Erythroblast (primary cell): ENCODE data around the gene TRMO.

Source experiments
- DNase-seq, 2 experiments: peaks; one replicate each; lab custom pipeline; 2025; lab: John Stamatoyannopoulos, UW
- GATA1 ChIP-seq: IDR thresholded peaks from 2 replicates; pipeline ENCODE4 v1.6.1; 2011; ENCODE audit warnings: low read depth, mild to moderate bottlenecking, control low read depth, low read length, moderate library complexity
- POLR2A ChIP-seq: IDR thresholded peaks from 2 replicates; pipeline ENCODE4 v1.6.1; 2011; ENCODE audit warnings: mild to moderate bottlenecking, low read length

TRMO gene

GRCh38 chr9:97855899-97856298 is 66.4 kb downstream of the TRMO start:
- no peak for TF ChIP-seq POLR2A
- TF ChIP-seq GATA1: no peak
- no peak for DNase-seq

GRCh38 chr9:97855486-97855875 is 66.8 kb downstream of the TRMO start:
- TF ChIP-seq GATA1 (no peak), POLR2A (no peak)
- DNase-seq: no peak

DNA sequence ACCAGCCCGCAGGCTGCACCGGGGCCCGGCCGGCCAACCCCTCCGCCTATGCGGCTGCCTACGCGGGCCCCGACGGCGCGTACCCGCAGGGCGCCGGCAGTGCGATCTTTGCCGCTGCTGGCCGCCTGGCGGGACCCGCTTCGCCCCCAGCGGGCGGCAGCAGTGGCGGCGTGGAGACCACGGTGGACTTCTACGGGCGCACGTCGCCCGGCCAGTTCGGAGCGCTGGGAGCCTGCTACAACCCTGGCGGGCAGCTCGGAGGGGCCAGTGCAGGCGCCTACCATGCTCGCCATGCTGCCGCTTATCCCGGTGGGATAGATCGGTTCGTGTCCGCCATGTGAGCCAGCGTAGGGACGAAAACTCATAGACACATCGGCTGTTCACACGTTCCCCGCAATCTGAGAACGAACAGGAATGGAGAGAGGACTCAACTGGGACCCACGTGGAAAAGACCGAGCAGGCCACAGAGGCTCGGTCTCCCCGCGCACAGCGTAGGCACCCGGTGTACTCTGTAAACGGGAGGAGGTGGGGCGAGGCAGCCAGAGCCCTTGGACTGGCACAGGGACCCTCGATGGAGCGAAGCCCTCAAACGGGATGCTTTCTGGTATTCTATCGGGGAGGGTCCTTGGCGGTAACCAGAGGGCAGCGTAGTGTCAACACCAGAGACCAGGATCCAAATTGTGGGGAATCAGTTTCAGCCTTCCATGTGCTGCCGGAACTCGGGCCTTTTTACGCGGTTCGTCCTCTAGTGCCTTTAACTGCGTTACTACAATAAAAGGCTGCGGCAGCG is 67.4 kb downstream of the TRMO start:
- DNase-seq: no peak
- TF ChIP-seq GATA1: no peak
- TF ChIP-seq POLR2A: no peak
